Posterior vena cava (tissue), 2 donors: ENCODE measurements around the gene CBR1. TPM values are rescaled to one million over a fixed set of nuclear protein-coding genes. Genes with fewer than 3 reads are reported as not detected.

Source experiments
- DNase-seq: peaks from one replicate; pipeline ENCODE4 v3.0.0-alpha.2; 2020; ENCODE audit warnings: low spot score
- intact Hi-C, 2 donors: fragments of 100-400 bp; cut with DNase I; formaldehyde crosslinking; loops; one replicate each; pipeline versions ENCODE4 v1.14.1 to v1.14.2; 2022 to 2023
- long read RNA-seq, 2 donors: library from polyadenylated mRNA; unstranded; transcript quantifications; one replicate each; pipeline ENCODE4 v2.0.0, GENCODE V29; 2020 to 2021
- total RNA-seq, 2 donors: library from RNA; stranded (reverse); fragmentation: NEBNext Ultra II Directional; extraction: Animal tissue kit (Norgen Biotek cat#: 25700); gene quantifications; one replicate each; pipeline ENCODE4 v1.2.1, GENCODE V29; 2021
- donor health status: DM: yes; HTN: yes; CAD: no.
- donor health status: DM: yes; HTN: yes; CAD: no.

The CBR1 gene
- total RNA-seq = 10 to 100 TPM; 39.1 to 44.4 TPM
- long read RNA-seq, donor 1, transcript CBR1-201 (3 exons, 1,293 nt) = major isoform, 44 of 48 reads
- long read RNA-seq, donor 1, partial matches to known transcripts = 3 of 48 reads
- long read RNA-seq, donor 1, other reads (novel, unspliced or antisense) = 1 of 48 reads
- long read RNA-seq, donor 2, transcript CBR1-201 (3 exons, 1,293 nt) = major isoform, 174 of 176 reads
- long read RNA-seq, donor 2, partial matches to known transcripts = 1 of 176 reads
- long read RNA-seq, donor 2, other reads (novel, unspliced or antisense) = 1 of 176 reads

DNA sequence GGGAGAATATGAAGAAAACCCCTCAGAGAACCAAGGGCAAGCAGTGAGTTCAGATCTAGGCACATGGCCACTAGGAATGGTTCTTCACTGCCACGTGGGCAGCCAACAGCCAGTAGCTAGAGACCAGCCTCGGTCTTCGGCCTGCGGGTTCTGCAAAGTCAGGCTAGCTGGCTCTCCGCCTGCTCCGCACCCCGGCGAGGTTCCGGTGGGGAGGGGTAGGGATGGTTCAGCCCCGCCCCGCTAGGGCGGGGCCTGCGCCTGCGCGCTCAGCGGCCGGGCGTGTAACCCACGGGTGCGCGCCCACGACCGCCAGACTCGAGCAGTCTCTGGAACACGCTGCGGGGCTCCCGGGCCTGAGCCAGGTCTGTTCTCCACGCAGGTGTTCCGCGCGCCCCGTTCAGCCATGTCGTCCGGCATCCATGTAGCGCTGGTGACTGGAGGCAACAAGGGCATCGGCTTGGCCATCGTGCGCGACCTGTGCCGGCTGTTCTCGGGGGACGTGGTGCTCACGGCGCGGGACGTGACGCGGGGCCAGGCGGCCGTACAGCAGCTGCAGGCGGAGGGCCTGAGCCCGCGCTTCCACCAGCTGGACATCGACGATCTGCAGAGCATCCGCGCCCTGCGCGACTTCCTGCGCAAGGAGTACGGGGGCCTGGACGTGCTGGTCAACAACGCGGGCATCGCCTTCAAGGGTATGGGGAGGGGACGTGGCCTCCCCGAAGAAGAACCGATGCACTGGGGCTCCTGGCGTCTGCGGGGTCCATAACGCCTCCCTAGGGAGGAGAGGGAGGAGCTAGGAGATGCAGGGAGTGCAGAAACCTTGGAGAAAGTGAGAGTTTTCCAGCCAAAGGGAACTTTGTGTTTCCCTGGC lies at the start of gene CBR1:
CBR1 (plus strand) TSS at position 312 of the 871 bp plus-strand sequence; CDS start at position 404, 92 bp downstream.
- intact Hi-C loops = no loop called here
- DNase-seq = peak; percentile 98

DNA sequence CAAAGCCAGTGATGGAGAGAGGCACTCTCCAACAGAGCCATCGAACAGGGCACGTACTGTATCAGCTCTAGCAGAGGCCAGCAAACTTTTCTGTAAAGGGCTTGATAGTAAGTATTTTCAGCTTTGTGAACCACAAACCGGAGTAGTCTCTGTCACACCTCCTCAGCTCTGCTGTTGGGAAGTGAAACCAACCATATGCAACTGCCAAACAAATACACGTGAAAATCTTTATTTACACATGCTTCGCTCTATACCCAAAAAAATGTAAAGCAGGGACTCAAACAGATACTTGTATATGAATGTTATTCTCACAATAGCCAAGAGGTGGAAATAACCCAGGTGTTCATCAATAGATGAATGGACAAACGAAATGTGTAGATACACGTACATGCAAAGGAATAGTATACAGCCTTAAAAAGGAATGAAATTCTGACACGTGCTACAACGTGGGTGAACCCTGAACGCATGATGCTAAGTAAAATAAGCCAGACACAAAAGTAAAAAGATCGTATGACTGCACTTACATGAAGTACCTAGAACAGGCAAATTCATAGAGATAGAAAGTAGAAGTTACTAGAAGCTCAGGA lies 48.5 kb upstream of the CBR1 start:
- intact Hi-C loops = loop anchor here (10.0 kb wide), 2 partner anchors 567 to 1277 kb away; no protein-coding TSS in a partner anchor

DNA sequence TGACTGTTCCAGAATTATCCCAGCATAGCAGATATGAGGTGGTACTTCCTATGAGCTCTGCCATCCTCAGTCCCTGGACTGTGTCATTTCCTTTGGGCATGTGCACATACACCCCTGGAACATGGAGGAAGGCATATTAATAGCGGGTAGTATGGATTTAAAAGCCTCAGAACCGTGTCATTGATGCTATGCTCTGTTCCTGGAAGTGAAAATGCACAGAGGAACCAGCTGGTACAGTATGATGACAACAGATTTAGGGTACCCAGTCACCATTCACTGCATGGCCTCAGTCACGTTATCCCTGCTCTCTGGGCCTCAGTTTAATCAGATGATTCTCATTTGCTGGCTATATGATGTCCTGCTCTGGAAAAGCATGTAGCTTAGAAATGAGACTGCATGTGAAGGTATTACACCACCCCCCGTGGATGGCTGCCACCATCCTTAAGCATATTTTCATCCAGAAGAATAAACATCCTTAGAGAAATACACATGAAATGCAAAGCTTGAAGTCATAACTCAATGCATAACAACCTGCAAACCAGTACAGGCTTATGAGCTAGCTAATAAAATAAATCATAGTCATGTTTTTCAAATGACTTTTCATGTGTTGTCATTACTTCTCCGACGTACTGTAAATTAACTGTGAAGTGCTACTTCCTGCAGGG lies 47.3 kb upstream of the CBR1 start:
- intact Hi-C loops = loop anchor here (10.0 kb wide), 2 partner anchors 568 to 1278 kb away; no protein-coding TSS in a partner anchor
- DNase-seq = no peak

More for the DNA sequence above, 48.5 kb upstream of the CBR1 start:
- DNase-seq = no peak

DNA sequence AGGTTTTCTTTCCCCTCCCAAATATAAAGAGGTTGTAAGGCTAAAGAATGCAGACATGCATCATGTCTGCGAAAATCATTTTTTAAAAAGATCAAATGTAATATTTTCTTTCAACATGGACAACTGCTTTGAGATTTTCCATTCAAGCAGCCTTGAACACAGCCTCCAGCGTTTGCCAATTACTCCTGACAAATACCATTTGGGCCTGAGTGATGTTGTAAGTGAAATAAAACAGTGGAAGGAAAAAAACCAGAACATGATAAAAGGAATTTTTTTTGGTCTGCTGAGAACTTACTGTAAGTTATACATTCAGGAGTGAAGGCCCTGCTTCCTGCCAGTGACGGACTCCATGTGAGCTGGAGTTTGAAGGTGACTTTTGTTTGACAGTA lies 46.7 kb upstream of the CBR1 start:
- DNase-seq = no peak
- intact Hi-C loops = loop anchor here (10.0 kb wide), 2 partner anchors 568 to 1278 kb away; no protein-coding TSS in a partner anchor

DNA sequence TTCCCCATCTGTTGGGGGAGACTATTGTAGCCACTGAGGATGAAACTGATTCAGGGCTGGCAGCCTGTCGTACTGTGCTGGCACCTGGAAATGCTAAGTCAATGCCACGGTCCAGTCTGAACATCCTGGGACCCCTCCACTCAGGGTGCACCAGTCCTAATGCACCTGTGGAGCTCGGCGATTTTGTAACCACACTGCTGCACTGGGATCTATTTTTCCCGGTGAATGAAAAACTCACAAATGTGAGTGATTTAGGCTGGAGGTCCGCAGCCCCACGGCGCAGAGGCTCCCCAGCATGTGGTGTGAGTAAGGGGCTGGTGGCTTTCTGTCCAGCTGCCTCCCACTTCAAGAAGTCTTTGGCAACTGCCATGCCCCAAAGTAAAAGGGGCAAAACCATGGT lies 45.0 kb upstream of the CBR1 start:
- DNase-seq = no peak
- intact Hi-C loops = loop anchor here (10.0 kb wide), 2 partner anchors 570 to 1280 kb away; no protein-coding TSS in a partner anchor

DNA sequence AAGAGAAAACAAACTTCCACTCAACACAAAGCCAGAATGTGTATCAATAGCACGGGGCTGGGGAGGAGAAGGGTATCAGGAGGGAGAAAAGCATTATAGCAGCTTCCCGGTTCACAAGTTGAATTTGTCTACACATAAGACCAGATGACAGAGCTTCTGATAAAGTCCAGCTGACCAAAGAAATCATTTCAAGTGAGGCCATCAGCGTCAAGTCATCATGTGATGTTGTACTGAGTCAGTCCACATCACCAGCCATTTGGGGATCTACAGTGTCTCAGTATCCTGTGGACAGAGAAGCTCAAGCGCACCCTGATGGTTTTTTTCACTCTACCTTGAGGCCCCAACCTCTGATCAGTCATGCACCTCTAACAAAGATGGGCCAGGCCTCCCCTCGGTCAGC lies 42.5 kb upstream of the CBR1 start:
- intact Hi-C loops = loop anchor here (10.0 kb wide), 2 partner anchors 573 to 1283 kb away; no protein-coding TSS in a partner anchor
- no peak for DNase-seq

DNA sequence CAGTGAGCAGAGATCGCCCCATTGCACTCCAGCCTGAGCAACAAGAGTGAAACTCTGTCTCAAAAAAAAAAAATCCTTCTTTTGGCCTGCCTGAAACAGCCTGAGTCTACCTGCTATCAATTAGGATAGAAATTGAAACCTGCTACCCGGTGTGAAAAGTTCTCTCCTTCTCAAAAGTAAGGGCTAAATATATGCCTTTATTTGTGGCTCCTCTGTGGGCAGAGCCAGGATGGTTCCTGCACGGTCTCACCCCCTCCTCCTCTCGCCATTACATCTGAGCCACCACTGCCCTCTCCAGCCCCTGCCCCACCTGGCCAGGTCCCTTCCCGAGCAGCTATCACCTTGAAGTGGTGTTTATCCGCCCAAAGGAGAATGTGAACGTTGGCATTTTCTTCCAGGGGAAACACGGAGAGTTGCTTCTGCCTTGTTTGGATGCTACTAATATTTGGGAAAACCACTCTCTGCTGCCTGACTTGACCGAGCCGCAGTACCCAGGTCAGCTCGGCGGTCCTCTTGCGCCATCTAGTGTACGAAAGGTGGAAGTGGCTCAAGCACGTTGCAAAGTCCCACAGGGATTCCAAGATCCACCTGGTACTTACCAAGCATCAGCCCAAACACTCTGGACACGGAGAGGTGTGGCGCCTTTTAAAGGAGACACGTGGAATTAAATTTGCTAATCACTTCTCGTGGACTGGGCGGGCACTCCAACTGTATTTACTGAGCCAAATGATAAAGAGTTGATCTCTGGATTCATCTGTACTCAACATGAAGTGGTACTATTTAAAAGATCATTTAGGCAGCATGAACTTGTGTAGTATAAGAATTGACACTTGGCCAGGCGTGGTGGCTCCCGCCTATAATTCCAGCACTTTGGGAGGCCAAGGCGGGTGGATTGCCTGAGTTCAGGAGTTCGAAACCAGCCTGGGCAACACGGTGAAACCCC lies 41.4 kb upstream of the CBR1 start:
- peak; percentile 92 for DNase-seq
- intact Hi-C loops = loop anchor here (10.0 kb wide), 2 partner anchors 574 to 1284 kb away; no protein-coding TSS in a partner anchor

DNA sequence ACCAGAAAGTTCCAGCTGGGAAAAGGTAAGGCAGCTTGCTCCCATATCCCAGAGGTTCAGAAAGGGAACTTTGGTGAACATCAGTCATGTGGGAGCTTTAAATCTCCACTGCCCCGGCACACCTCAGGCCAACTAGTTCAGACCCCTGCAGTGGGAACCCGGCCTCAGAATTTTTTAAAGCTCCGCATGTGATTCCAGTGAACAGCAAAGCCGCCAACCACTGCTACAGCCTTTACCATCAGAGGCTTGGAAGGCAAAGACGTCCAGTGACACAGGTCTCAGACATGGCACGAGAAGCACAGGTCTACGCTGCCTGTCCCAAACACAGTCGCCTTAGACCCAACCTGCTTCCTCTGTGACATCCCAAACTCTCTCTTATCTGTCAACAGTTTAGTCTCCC lies 40.5 kb upstream of the CBR1 start:
- intact Hi-C loops = loop anchor here (10.0 kb wide), 2 partner anchors 575 to 1285 kb away; no protein-coding TSS in a partner anchor
- peak; percentile 63 for DNase-seq

DNA sequence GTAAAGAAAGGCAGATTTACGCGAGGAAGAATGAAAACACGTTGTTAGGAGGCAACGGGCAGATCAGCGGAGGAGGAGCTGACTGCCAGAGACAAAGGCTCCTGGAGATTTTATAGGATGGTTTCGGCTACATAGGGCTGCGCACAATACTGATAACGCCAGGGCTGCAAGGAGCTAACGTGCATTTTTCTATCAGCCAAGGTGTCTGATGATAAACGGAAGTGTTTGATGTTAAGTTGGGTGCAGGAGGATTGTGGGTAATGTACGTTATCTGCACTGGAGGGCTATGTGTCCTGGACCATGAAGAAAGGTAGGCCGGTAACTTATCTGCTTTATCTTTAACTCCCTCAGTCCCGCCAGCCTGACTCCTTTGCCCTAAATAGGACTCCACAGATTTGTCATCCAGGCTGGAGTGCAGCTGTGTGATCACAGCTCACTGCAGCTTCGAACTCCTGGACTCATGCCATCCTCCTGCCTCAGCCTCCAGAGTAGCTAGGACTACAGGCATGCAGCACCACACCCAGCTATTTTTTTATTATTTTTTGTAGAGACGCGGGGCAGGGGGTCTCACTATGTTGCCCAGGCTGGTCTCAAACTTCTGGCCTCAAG lies 39.1 kb upstream of the CBR1 start:
- intact Hi-C loops = no loop called here
- DNase-seq = no peak

DNA sequence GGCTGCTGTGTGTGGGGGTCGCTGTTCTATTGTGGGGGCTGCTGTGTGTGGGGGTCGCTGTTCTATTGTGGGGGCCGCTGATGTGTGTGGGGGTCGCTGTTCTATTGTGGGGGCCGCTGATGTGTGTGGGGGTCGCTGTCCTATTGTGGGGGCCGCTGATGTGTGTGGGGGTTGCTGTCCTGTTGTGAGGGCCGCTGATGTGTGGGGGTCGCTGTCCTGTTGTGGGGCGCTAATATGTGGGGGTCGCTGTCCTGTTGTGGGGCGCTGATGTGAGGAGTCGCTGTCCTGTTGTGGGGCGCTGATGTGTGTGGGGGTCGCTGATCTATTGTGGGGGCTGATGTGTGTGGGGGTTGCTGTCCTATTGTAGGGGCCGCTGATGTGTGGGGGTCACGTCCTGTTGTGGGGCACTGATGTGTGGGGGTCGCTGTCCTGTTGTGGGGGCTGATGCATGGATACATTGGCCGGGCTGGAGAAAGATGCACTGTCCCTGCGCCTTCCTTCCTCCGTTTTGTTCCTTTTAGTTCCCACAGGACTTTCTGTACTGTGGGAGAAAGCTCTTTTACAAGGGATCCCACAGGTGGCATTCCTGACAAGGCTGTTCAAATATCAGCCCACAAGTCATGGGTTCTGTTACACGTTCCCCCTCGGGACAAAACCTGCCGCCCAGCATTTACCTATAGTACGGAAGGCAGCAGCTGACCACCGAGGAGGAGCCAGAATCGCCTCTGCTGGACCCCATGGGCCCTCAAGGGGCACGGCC lies 37.0 kb upstream of the CBR1 start:
- intact Hi-C loops = no loop called here
- DNase-seq = peak; percentile 51

DNA sequence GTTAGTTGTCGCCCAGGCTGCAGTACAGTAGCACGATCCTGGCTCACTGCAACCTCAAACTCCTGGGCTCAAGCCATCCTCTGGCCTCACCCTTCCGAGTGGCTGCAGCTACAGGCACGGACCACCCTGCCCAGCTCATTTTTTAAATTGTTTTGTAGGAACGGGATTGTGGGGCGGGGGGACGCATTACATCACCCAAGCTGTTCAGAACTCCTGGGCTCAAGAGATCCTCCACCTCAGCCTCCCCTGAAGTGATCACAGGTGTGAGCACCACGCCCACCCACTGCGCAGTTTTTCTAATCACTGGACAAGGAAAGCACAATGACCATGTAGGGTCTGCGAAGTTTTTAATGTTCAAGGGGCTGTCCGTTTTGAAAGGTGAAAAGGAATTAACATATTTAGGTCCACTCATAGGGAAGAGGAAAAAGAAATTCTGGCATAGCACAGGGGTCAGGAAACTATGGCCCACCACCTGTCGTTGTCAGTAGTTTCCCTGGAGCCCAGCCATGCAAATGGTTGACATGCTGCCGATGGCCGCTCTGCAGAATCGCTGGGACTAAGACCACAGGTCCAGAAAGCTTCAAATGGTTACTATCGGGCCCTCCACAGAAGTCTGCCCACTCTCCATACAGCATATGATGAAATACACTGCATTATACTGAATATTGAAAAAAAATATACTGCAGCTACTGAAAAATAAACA lies 35.5 kb upstream of the CBR1 start:
- peak; percentile 53 for DNase-seq
- intact Hi-C loops = no loop called here

DNA sequence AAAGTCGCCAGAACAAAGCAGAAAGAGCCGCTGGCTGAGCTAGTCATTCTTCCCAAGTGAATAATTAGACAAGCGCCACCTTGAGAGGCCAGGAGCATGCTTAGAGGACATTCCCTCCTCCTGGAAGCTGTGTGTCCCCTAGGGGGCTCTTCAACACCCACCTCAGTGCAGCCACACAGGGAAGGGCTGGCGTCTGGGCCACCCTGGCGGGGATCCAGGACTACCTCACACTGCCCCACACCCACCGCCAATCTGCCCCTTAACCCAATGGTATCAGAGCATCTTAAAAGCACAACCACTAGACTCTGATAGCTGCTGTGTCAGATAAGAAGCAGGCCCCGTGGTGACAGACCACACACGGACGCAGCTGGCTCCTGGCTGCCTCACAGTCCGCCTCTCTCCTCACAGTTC lies 34.4 kb upstream of the CBR1 start:
- intact Hi-C loops = no loop called here
- peak; percentile 59 for DNase-seq

DNA sequence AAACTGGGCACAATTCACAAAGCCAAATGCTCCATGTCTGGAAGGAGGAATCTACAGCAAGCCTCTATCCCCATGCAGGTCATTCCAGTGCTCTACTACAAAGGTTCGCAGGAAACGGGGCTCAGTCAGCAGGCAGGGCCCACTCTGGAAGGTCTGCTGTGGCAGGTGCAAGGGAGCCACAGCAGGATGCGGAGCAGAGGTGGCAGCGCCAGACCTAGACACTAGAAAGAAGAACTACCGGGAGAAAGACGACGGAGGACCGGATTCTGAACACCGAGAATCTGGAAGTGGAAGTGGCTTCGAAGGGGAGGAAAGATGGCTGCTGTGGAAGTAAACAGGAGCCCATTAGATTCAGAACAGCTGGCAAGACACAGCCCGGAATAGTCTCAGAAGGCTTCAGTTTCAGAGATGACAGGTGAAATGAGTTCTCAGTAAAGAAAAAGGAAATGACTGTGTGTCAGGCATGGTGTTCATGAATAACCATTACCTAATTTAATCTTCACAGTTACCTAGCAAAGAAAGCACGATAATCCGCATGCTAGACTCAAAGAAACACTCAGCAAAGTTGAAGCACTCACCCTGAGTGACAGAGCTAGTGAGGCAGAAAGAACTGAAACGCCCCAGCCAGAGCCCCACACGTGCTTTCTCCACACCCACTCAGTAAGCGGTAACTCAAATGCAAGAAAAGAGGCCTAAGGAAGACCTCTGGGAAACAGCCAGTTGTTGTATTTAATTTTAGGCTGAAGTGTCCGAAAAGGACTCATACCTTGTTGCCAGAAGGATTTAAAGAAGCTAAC lies 30.9 kb upstream of the CBR1 start:
- DNase-seq = no peak
- intact Hi-C loops = no loop called here

DNA sequence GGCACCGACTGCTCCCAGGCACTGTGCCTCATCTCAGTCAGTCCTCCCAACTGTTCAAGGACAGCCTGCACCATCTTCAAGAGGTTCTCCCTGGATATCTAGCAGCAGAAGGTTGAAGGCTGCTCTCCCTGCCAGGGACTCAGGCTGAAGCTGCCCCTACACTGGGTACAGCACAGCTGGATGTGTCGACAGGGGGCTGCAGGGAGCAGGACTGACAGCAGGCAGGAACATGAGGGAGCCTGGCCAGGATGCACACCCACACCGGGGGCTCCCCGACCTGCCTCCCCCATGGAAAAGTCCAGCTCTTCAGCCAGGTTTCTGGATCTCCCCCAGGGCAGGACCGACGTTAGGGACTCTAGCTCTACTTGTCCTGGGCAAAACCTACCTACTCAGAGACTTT lies 30.0 kb upstream of the CBR1 start:
- no peak for DNase-seq
- intact Hi-C loops = no loop called here

DNA sequence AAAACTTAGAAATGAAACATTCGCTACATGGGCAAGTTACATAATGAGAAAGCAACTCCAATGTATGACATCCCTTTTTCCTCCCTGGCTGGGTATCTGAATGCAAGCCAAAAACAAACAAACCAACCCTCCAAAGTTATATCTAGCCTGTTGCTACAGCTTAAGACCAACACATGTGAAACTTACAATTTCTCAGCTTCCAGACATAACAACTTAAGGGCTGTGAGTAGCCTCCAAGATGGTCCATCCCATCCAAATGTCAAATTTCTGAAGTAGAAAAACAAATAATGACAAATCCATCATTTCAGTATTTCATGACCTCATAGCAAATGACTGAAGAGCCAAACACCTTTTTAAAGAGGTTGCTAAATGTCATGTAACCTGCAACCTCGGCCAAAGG lies 29.4 kb upstream of the CBR1 start:
- intact Hi-C loops = no loop called here
- DNase-seq = no peak

DNA sequence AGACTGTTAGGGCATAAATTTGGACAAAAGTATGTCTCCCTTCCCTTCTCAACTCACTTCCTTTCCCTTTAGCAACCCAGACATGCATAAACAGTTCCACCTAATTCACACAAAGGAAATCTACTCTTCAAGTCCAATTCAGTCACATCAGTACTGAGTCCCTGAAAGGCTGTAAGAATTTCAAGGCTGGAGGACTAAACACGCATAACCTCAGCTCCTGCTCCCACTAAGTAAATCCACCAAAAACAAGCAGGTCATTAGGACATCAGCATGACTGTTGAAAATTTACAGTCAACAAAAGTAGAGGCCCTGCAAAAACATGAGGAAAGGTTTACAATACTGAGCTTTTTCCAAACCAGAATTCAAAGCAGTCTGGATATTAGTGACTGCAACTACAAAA lies 27.9 kb upstream of the CBR1 start:
- no peak for DNase-seq
- intact Hi-C loops = no loop called here
